Stimulated activated CD8-positive, alpha-beta memory T cell treated with anti-CD3 and anti-CD28 coated beads, Interleukin-7, amount 100 ng/mL, for 48 hours (primary cell): ENCODE measurements around the gene NBPF1.
"Not testable (repeated sequence)": the region's sequence is repeated elsewhere in the genome, so short reads cannot be mapped to it uniquely, and the experiment has no call there.

Experiments
- DNase-seq, 2 donors: peaks; one replicate each; pipeline ENCODE4 v3.0.0-alpha.2; 2020; ENCODE audit warnings: low read depth in 1 of 2; ENCODE audit errors: extremely low read depth in 1 of 2

NBPF1 gene

DNA sequence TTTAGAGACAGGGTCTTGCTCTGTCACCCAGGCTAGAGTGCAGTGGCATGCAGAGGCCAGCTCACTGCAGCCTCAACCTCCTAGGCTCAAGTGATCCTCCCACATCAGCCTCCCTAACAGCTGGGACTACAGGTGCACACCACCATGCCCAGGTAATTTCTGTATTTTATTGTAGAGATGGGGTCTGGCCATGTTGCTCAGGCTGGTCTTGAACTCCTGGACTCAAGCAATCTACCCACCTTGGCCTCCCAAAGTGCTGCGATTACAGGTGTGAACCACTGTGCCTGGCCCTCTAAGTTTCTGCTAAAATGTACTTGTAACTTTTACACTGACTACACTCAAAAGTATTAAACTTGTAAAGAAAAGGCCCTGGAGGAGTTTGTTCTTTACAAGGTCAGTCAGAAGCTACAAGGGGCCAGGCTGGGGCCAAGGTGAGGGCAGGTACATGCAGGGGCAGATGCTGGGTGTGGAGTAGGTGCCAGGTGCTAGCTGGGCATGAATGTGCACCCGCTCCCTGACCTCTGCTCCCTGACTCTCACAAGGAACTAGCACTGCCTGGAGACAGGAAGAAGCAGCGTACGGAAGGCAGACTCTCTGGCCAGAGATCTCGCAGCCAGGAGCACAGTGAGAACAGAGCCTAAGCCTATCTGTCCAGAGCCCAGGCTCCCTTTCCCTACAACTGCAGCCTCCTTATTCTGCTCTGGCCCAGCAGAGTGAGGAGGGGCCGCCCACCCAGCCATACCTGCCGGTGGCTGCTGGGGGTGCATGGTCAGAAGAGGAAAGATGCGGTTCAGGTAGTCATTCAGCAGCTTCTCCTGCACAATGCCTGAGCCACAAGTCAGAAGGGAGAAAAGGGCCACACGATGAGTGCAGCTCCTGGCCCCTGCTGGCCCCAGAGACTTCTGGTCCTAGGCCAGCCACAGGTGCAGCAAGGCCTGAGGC is 28.9 kb upstream of the NBPF1 start:
- not testable (repeated sequence) for DNase-seq

DNA sequence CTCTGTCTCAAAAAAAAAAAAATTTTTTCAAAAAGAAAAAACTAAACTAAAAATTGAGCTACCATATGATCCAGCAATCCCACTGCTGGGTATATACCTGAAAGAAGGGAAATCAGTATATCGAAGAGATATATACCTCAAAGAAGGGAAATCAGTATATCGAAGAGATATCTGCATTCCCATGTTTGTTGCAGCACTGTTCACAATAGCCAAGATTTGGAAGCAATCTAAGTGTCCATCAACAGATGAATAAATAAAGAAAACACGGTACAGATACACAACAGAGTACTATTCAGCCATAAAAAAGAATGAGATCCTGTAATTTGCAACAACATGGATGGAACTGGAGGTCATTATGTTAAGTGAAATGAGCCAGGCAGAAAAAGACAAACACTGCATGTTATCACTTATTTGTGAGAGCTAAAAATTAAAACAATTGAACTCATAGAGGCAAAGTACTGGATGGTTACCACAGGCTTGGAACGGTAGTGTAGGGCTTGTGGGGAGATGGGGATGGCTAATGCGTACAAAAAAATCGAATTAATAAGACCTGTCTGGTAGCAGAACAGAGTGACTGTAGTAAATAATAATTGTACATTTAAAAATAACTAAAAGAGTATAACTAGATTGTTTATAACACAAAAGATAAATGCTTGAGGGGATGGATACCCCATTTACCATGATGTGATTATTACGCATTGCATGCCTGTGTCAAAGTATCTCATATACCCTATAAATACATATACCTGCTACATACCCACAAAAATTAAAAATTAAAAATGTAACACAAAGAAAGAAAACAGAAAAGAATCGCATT is 28.0 kb upstream of the NBPF1 start:
- DNase-seq, result not testable (repeated sequence)

DNA sequence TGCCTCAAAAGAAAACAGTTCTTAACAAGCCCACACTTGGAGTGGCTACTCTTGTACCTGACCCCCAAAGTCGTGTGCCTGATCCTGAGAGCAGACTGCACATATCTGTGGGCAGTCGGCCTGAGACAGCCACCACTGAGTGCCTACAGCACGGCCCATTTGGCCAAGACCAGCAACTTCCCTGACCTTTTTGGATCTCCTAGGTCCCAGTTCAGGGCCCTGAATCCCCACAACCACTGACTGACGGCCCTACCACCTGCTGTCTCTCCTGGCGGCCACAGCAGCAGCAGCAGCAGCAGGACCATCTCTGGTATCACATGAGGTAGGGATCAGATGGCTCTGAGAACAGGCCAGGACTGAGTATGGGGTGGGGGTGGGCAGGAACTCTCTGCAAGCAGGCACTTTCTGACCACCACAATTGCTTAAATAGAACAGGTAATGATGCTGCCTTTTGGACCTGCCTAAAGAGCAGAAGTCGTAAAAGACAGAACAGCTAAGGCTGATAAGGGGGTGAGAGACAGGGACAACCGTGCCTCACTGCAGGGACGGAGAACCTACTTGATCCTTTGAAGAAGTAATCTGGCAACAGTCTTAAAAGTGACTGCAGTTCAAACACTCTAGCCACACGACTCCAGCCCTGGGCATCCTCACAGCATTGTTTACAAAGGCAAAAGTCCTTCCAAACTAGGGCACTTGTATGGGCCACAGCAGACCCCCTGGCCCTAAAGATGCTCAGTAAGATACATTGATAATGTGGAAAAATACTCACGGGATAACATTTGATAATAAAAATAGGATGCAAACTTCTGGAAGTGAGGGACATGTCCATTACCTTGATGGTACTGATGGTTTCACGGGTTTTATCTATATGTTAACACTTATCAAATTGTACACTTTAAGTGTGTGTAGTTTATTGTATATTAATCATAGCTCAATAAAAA is 26.0 kb upstream of the NBPF1 start:
- not testable (repeated sequence) for DNase-seq

DNA sequence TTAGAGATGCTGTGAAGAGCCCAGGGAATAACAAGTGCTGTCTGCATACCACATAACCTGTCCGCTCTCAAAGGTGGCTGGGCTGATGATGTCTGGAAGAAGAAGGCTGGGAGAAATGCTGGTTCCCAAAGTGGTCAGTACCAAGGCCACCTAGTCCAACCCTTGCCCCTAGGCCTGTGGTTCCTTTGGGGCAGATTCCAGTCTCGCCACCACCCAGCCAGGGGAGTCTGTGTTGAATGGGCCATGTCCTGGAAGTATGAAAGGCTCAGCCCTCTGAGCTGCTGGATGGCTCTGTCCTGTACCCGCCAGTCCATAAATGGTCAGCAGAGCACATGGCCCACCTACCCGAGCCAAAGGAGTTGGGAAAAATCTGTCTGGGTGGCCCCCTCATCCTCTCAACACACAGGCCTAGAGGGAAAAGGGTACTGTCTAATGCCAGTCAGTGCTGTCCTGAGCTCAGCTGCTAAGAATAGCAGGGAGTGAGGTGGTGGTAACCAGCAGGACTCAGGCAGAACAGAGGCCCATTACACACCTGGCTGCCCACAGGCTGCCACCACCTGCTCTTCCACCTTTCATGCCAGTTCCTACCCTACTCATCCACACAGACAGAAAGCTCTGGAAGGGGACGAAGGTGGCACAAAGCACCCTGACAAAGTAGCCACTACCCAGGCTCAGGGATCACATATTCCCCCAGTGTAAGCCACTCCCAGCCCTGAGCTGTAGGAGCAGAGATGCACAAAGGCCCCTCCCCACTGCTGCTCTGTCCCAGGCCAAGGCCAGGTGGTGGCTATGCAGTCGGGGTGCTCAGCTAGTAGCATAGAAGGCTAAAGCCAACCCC is 24.8 kb upstream of the NBPF1 start:
- DNase-seq, result not testable (repeated sequence)

DNA sequence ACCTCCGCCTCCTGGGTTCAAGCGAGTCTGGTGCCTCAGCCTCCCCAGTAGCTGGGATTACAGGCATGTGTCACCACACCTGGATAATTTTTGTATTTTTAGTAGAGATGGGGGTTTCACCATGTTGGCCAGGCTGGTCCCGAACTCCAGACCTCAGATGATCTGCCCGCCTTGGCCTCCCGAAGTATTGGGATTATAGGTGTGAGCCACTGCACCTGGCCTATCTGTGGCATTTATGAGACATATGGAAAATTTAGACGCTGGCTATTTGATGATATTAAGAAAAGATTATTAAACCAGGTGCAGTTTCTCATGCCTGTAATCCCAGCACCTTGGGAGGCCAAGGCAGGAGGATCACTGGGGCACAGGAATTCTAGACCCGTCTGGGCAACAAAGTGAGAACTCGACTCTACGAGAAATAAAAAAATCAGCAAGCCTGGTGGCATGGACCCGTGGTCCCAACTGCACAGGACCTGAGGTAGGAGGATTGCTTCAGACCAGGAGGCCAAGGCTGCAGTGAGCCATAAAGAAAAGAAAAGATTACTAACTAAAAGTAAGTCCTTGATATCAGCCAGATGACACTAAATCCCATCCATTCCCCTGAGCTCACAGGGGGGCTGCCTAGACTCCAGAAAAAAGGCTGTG is 23.3 kb upstream of the NBPF1 start:
- DNase-seq, result not testable (repeated sequence)

DNA sequence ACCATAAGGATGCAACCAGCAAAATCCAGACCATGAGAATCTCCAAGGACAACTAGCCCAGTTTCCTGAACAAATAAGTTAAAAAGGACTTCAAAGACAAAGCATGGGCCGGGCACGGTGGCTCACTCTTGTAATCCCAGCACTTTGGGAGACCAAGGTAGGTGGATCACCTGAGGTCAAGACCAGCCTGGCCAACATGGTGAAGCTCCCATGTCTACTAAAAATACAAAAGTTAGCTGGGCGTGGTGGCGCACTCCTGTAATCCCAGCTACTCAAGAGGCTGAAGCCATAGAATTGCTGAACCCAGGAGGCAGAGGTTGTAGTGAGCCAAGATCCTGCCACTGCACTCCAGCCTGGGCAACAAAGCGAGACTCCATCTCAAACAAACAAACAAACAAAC is 22.6 kb upstream of the NBPF1 start:
- DNase-seq, result not testable (repeated sequence)

- DNase-seq, result not testable (repeated sequence)
These were observed 20.3 kb upstream of the NBPF1 start for GRCh38 chr1:16633540-16634282.

GRCh38 chr1:16632044-16632850 is 18.9 kb upstream of the NBPF1 start:
- not testable (repeated sequence) for DNase-seq

- DNase-seq, result no peak
These were observed 18.1 kb upstream of the NBPF1 start for GRCh38 chr1:16631248-16632043.

DNA sequence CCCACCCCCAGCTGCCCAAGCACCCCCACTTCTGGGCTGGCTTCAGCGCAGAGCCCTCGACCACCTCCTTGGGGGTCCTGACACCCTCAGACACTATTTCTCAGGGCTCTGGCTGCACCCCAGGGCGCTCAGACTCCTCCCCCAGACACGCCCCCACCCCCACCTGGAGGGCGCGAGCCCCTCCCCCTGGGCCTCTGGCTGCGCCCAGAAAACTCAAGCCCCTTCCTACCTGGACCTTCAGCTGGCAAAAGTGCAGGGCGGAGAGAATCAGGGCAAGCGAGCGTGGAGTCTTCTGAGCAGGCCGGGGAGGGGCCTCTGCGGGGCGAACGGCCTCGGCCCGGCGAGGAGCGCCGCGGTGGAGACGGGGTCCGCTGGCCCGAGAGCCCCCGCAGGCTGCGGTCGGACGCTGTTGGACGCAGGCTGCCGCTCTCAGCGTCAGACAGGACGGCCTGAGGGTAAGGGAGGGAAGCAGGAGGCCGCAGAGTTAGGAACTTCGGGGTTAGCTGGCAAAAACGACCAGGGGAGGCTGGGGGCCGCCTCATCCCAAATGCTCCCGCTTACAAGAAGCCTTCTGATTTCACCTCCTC is 17.4 kb upstream of the NBPF1 start:
- DNase-seq, result no peak

- not testable (repeated sequence) for DNase-seq
These were observed 16.7 kb upstream of the NBPF1 start for GRCh38 chr1:16629916-16630530.

GRCh38 chr1:16628361-16629111 is 15.2 kb upstream of the NBPF1 start:
- no peak for DNase-seq

DNA sequence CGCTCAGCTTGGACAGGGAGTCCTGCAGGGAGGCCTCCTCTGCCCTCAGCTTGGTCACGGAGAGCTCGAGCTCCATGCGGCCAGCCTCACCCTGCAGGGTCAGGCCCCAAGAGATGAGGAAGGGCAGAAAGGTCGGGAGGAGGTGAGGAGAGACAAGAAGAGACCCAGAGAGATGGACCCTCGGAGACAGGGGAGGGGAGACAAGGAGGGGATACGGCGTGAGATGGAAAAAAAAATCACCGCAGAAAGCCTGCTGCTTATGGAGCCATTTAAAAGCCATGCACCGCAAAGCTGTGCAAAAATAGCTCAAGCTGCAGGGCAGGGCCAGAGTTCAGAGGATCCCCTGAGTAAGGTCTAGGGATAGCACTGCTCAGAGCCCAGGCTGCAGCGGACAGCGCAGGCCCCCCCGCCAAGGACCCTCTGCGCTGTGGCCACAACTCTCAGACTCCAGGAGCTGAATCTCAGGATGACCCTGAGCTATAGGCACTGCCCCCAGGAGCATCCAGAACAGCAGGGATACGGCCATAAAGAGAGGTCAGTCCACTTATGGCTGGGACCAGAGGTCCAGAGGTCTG is 13.1 kb upstream of the NBPF1 start:
- DNase-seq, result not testable (repeated sequence)

- DNase-seq, result no peak
These were observed 12.4 kb upstream of the NBPF1 start for GRCh38 chr1:16625497-16626408.
